Keratinocyte (primary cell): ENCODE measurements around the gene AGMAT. TPM values are rescaled to one million over a fixed set of nuclear protein-coding genes. Genes with fewer than 3 reads are reported as not detected.

Experiments used
- DNase-seq: peaks from one replicate; pipeline ENCODE4 v3.0.0-alpha.2; 2011; ENCODE audit warnings: low read depth, missing footprints, low spot score
- FAIRE-seq: peaks from 2 replicates; lab custom pipeline; 2011; peaks lifted over from hg19 to GRCh38; lab: Jason Lieb, UNC
- H2AFZ ChIP-seq: 2 replicates; pipeline ENCODE4 v1.6.0; 2012; ENCODE audit warnings: low read length, control low read depth, inconsistent platforms; ENCODE audit not compliant: control insufficient read depth
- H3K27ac ChIP-seq: 2 replicates; pipeline ENCODE4 v1.5.1; 2011; ENCODE audit warnings: low read length; ENCODE audit not compliant: control insufficient read depth, insufficient read depth
- H3K27me3 ChIP-seq: 3 replicates; pipeline ENCODE4 v1.6.0; 2011; ENCODE audit warnings: low read length; ENCODE audit not compliant: control insufficient read depth, insufficient read depth; ENCODE audit errors: extremely low read depth
- H3K36me3 ChIP-seq, 2 experiments: 2 replicates in 1 of 2; 3 replicates in 1 of 2; pipeline ENCODE4 v1.5.1; 2011; ENCODE audit warnings: low read length in 2 of 2, mild to moderate bottlenecking in 1 of 2; ENCODE audit not compliant: control insufficient read depth in 2 of 2, insufficient read depth in 2 of 2; ENCODE audit errors: extremely low read depth in 1 of 2
- H3K4me1 ChIP-seq: 3 replicates; pipeline ENCODE4 v1.5.1; 2011; ENCODE audit warnings: low read length; ENCODE audit not compliant: control insufficient read depth, insufficient read depth; ENCODE audit errors: extremely low read depth
- H3K4me2 ChIP-seq: 3 replicates; pipeline ENCODE4 v1.6.0; 2011; ENCODE audit warnings: low read depth, low read length; ENCODE audit not compliant: control insufficient read depth, insufficient read depth; ENCODE audit errors: extremely low read depth
- H3K4me3 ChIP-seq, 3 experiments: fragments of 200-600 bp in 1 of 3; sonication (generic) in 1 of 3; 2 replicates in 2 of 3; 3 replicates in 1 of 3; pipeline ENCODE4 v1.5.1; 2011 to 2016; ENCODE audit warnings: low read length in 3 of 3, mild to moderate bottlenecking in 3 of 3, control low read depth in 2 of 3, inconsistent platforms in 1 of 3, low read depth in 1 of 3, mixed read lengths in 1 of 3, mixed run types in 1 of 3, moderate library complexity in 1 of 3; ENCODE audit not compliant: control insufficient read depth in 2 of 3, insufficient read depth in 2 of 3; ENCODE audit errors: extremely low read depth in 1 of 3
- H3K79me2 ChIP-seq: 2 replicates; pipeline ENCODE4 v1.6.0; 2012; ENCODE audit warnings: low read length; ENCODE audit not compliant: control insufficient read depth, insufficient read depth
- H3K9ac ChIP-seq: 3 replicates; pipeline ENCODE4 v1.6.0; 2011; ENCODE audit warnings: low read length; ENCODE audit not compliant: control insufficient read depth, insufficient read depth; ENCODE audit errors: extremely low read depth
- H3K9me1 ChIP-seq: 3 replicates; pipeline ENCODE4 v1.6.0; 2011; ENCODE audit warnings: low read length; ENCODE audit not compliant: control insufficient read depth, insufficient read depth; ENCODE audit errors: extremely low read depth
- H3K9me3 ChIP-seq: 2 replicates; pipeline ENCODE4 v1.5.1; 2012; ENCODE audit warnings: low read depth, low read length; ENCODE audit not compliant: control insufficient read depth
- H4K20me1 ChIP-seq: 3 replicates; pipeline ENCODE4 v1.6.0; 2011; ENCODE audit warnings: low read length; ENCODE audit not compliant: control insufficient read depth, insufficient read depth; ENCODE audit errors: extremely low read depth
- EZH2 ChIP-seq: IDR thresholded peaks from one replicate; pipeline ENCODE4 v1.6.1; 2012; ENCODE audit warnings: inconsistent platforms, mild to moderate bottlenecking, low read length, moderate library complexity
- dilution Hi-C: fragments of 300-500 bp; cut with MboI; formaldehyde crosslinking; loops from one replicate; pipeline ENCODE4 v1.7.0; 2020; ENCODE audit warnings: low sequenced_read_pairs; ENCODE audit not compliant: extremely low pct_ligation_motif_present
- polyA plus RNA-seq, 5 experiments: library from polyadenylated mRNA; depleted of rRNA in 3 of 5; stranded (reverse) in 3 of 5; stranded (forward) in 1 of 5; unstranded in 1 of 5; fragments of >200 nt; gene quantifications; 1 replicate in 1 of 5; 2 replicates in 3 of 5; 3 replicates in 1 of 5; pipeline versions ENCODE4 v1.2.1 to v1.2.3, GENCODE V29; 2011 to 2012; ENCODE audit warnings: missing spikeins in 2 of 5, low read depth in 1 of 5, low replicate concordance in 1 of 5
- TF ChIP-seq, protein P1 (sequence below), 3 experiments: IDR thresholded peaks in 1 of 3; conservative IDR thresholded peaks in 1 of 3; optimal IDR thresholded peaks in 1 of 3; 2 replicates in 2 of 3; 3 replicates in 1 of 3; pipeline versions ENCODE3 to v1.5.1; 2011; ENCODE audit warnings: low read length in 3 of 3, mild to moderate bottlenecking in 3 of 3, moderate library complexity in 2 of 3, control low read depth in 1 of 3, inconsistent platforms in 1 of 3; ENCODE audit not compliant: insufficient read depth in 2 of 3; ENCODE audit errors: extremely low read depth in 1 of 3

The AGMAT gene
- polyA plus RNA-seq, 1 donor (not counting 4 experiments of a cell fraction or from before 2014, with no cell fraction given) = 0.21 TPM

DNA sequence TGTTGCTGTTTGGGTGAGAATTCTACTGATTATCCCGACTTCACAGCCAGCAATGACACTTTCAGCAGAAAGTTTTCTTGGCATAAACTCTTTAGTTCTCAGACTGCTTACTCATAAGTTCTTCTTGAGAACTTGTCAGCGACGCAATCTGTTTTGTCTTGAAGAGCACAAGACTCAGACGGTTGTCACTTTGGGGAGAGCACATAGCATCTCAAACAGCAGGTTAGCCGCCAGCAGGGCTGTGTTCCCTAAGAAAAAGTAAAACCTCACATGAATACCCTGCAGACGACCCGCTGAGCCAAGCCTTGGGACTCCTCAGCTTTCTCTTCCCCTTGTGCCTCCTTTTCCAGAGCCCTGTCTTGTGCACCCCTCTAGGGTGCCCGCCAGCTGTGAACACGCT is 11.4 kb downstream of the AGMAT start:
- DNase-seq (no peak), FAIRE-seq (no peak)
- no peaks in the 10 kb centered on the region for H4K20me1 ChIP-seq
- H3K27me3 ChIP-seq = no peaks in the 10 kb centered on the region
- H3K27ac ChIP-seq = no peak overlapping the region
- no peak overlapping the region for H3K4me2 ChIP-seq
- H3K4me1 ChIP-seq = no peaks in the 10 kb centered on the region
- H3K79me2 ChIP-seq = no peaks in the 10 kb centered on the region
- no peak for TF ChIP-seq EZH2
- TF ChIP-seq, protein P1, sequence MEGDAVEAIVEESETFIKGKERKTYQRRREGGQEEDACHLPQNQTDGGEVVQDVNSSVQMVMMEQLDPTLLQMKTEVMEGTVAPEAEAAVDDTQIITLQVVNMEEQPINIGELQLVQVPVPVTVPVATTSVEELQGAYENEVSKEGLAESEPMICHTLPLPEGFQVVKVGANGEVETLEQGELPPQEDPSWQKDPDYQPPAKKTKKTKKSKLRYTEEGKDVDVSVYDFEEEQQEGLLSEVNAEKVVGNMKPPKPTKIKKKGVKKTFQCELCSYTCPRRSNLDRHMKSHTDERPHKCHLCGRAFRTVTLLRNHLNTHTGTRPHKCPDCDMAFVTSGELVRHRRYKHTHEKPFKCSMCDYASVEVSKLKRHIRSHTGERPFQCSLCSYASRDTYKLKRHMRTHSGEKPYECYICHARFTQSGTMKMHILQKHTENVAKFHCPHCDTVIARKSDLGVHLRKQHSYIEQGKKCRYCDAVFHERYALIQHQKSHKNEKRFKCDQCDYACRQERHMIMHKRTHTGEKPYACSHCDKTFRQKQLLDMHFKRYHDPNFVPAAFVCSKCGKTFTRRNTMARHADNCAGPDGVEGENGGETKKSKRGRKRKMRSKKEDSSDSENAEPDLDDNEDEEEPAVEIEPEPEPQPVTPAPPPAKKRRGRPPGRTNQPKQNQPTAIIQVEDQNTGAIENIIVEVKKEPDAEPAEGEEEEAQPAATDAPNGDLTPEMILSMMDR (optimal IDR thresholded peaks at IDR 0.05 in 1 of 3, IDR thresholded peaks at IDR 0.05 in 1 of 3, conservative IDR thresholded peaks at IDR 0.05 in 1 of 3; ENCODE audit: extremely low read depth in 1 of 3, insufficient read depth in 2 of 3, low read length in 3 of 3) = no peak
- peaks cover 3 to 5% of the 10 kb centered on the region in 2 experiments for H3K36me3 ChIP-seq
- H3K9me1 ChIP-seq = no peaks in the 10 kb centered on the region
- H3K4me3 ChIP-seq = no peak overlapping the region
- no peak overlapping the region for H3K9ac ChIP-seq
- no peaks in the 10 kb centered on the region for H3K9me3 ChIP-seq
- dilution Hi-C loops = no loop called here
- H2AFZ ChIP-seq = no peak overlapping the region

DNA sequence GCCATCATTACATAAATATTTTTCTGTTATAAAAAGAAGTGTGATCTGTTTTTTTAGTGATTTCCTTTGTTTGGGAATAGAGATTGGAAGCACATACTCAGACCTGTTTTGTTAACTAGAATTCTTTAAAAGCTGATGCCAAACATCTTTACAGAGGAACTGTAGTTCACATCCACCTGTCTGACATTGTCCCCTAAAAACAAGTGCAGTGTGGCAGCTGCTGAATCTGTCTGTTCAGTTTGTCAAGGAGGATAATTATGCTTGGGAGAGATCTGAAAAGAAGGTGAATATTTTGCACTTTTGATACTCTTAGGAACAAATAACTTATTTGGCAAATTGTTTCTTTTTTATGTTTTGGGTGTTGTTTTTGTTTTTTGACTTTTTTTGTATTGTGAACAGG is 13.6 kb downstream of the AGMAT start:
- Histone ChIP-seq H3K4me3 (no peak overlapping the region), H3K9me1 (no peaks in the 10 kb centered on the region), H2AFZ (no peak overlapping the region), H3K79me2 (no peaks in the 10 kb centered on the region), H3K9me3 (no peaks in the 10 kb centered on the region), H4K20me1 (no peaks in the 10 kb centered on the region), H3K4me1 (no peaks in the 10 kb centered on the region), H3K27ac (no peak overlapping the region), H3K36me3 (peaks cover 12 to 21% of the 10 kb centered on the region in 2 experiments), H3K9ac (no peak overlapping the region), H3K4me2 (no peak overlapping the region), H3K27me3 (no peaks in the 10 kb centered on the region)
- dilution Hi-C loops = no loop called here
- TF ChIP-seq, protein P1 (optimal IDR thresholded peaks at IDR 0.05 in 1 of 3, IDR thresholded peaks at IDR 0.05 in 1 of 3, conservative IDR thresholded peaks at IDR 0.05 in 1 of 3; ENCODE audit: extremely low read depth in 1 of 3, insufficient read depth in 2 of 3, low read length in 3 of 3) = no peak
- TF ChIP-seq EZH2 = no peak
- FAIRE-seq = no peak
- no peak for DNase-seq
